Measurements from ENCODE around the gene CERS4.
A peak's percentile ranks its signal among the peaks of the same experiment; 100 is the strongest.
"Not testable (repeated sequence)": the region's sequence is repeated elsewhere in the genome, so short reads cannot be mapped to it uniquely, and the experiment has no call there.

The CERS4 gene

DNA sequence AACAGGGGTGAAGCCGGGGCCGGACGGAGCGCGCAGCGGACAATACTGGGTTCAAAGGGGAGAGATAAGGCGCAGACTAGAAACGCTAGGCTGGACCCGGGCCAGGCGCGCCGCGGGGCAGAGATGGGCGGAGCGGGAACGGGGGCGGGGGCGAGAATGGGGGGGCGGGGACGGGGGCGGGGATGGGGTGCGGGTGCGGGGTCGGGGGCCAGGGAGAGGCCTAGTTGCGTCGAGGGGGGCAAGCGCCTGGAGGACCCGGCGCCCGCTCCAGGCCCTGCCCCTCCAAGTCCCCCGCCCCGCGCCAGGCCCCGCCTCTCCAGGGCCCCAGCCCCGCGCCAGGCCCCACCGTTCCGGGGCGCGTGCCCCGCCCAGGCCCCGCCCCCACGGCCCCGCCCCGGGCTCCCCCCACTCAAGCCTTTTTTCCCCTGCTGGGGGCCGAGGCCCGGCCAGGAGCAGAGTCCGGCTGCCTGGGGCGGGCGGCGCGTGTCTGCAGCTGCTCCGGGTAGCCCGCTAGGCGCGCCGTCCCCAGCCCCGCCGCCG lies at the start of gene CERS4:
TSS of gene CERS4 (plus strand) at position 449 of the 540 bp plus-strand sequence. CDS start 41,707 bp downstream, outside the sequence.
- peak; percentile 37 for DNase-seq (ENCODE audit: low spot score)

- no peak for DNase-seq (ENCODE audit: low spot score)
These were observed 48.0 kb upstream of the CERS4 start for GRCh38 chr19:8161135-8161646.

DNA sequence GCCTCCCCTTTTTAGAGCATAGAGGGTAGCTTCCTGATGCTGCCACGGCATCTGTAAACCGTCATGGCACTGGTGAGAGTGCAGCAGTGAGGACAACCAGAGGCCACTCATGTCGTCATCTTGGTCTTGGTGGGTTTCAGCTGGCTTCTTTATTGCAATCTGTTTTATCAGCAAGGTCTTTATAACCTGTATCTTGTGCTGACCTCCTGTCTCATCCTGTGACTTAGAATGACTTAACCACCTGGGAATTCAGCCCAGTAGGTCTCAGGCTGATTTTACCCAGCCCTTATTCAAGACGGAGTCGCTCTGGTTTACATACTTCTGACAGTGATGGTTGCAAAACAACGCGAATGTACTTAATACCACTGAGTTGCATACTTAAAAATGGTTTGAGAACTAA lies 45.4 kb upstream of the CERS4 start:
- DNase-seq (ENCODE audit: low spot score): no peak

DNA sequence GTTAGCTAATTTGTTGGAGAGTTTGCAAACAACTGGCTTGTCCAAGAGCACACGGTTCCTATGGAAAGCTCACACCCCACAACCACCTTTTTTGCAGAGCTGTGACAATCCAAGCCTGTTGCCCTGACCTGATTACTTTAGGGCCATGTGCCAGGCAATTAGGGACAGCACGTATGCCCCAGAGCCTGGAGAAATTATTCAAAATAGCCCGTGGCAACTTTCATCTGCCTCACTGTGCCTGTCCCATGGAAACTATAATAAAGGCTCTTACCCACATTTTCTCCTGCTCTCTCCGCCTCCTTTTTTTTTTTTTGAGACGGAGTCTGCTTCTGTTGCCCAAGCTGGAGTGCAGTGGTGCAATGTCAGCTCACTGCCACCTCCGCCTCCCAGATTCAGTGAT lies 41.2 kb upstream of the CERS4 start:
- DNase-seq (ENCODE audit: low spot score): no peak

- no peak for DNase-seq (ENCODE audit: low spot score)
These were observed 40.6 kb upstream of the CERS4 start for GRCh38 chr19:8168537-8168936.

- no peak for DNase-seq (ENCODE audit: low spot score)
These were observed 34.5 kb upstream of the CERS4 start for GRCh38 chr19:8174706-8175105.

DNA sequence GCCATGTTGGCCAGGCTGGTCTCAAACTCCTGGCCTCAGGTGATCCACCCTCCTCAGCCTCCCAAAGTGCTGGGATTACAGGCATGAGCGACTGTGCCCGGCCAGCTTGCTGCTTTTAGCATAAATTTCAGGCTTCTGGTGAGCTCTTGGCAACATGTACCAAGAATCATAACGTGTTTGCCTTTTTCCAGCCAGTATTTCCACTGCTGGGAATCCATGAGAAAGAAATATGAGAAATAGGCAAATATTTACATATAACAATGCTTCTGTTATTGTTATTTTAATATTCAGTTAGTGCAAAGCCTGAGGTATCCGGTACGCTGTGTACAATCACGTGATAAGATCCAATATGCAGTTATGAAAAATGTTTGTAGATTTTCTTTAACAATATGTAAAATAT lies 29.2 kb upstream of the CERS4 start:
- DNase-seq (ENCODE audit: low spot score): no peak

DNA sequence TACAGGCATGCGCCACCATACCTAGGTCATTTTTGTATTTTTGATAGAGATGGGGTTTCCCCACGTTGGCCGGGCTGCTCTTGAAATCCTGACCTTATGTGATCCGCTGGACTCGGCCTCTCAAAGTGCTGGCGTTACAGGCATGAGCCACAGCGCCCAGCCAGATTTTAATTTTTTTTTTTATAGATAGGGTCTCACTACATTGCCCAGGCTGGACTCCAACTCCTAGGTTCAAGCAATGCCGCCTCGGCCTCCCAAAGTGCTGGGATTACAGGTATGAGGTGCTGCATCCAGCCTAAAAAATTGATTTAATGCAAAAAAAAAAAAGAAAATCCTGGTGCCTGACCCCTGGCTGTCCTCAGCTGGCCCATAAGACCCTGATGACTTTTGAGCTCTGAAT lies 24.9 kb upstream of the CERS4 start:
- no peak for DNase-seq (ENCODE audit: low spot score)

GRCh38 chr19:8185343-8186068 lies 23.7 kb upstream of the CERS4 start:
- DNase-seq (ENCODE audit: low spot score): no peak

DNA sequence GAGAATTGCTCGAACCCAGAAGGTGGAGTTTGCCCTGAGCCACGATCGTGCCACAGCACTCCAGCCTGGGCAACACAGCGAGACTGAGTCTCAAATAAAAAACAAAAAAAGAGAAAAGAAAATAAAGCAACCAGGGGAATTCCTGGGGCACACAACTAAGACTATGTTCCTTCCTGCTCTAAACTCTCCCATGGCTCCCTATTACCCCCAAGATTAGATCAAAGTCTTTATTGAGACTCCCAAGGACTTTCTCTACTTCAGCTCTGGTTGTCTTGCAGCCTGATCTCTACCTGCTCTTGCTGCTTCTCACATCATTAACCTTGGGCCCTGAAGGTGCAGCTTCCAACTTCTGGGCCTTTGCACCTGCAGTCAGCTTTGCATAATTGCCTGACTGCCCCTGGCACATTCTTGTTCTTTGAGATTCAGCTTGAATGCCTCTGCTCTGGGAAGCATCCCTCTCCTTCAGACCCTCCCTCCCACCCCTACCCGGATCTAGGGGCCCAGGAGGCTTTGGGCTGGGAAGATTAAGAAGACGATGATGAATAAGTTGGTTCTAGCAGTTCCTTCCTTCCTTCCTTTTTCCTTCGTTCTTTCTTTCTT lies 16.8 kb upstream of the CERS4 start:
- no peak for DNase-seq (ENCODE audit: low spot score)

GRCh38 chr19:8194528-8195267 lies 14.5 kb upstream of the CERS4 start:
- DNase-seq (ENCODE audit: low spot score): no peak

DNA sequence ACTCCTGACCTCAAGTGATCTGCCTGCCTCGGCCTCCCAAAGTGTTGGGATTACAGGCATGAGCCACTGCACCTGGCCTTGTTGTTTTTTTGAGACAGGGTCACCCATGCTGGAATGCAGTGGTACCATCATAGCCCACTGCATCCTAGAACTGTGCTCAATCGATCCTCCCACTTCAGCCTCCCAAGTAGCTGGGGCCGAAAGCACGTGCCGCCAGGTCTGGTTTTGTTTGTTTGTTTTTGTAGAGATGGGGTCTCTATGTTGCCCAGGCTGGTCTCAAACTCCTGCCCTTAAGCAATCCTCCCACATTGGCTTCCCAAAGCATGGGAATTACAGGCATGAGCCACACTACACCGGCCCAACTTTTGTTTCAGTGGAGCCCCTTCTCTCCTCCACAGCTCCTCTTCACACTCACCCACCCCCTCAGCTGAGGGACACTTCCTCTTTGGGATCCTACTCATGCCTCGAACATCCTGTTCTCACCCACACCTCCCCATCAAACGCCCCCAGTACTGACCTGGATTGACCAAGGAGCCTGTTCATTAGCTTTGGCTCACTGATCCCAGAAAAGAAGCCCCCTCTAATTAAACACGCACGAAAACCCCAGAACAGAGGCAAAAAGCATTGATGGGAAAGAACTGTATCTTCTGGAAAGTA lies 12.8 kb upstream of the CERS4 start:
- no peak for DNase-seq (ENCODE audit: low spot score)

DNA sequence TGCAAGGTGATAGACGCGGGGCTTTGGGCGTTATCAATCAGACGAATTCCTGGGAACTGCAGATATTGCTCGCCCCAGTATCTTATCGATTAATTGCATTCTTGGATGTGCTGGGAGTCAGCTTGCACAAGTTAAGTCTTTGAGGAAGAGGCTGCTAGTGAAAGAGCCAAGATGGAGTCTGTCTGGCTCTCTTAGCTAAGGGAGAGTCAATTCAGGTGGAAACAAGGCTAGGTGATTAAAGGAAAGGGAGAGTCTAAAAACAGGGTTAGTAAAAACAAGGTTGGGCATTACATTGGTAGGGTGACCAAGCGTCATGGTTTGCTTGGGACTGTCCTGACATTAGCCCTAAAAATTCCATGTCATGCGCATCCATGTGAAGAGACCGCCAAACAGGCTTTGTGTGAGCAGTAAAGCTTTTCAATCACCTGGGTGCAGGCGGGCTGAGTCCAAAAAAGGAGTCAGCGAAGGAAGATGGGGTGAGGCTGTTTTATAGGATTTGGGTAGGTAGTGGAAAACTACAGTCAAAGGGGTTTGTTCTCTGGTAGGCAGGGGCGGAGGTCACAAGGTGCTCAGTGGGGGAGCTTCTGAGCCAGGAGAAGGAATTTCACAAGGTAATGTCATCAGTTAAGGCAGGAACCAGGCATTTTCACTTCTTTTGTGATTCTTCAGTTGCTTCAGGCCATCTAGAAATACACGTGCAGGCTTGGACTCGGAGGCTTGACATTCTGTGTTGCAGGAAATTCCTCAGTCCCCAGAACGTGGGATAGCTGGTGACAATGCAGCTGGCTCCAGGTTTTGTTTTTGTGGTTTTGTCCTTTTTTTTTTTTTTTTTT lies 5.7 kb upstream of the CERS4 start:
- DNase-seq (ENCODE audit: low spot score): not testable (repeated sequence)

- DNase-seq (ENCODE audit: low spot score): no peak
These were observed 4.2 kb upstream of the CERS4 start for GRCh38 chr19:8204961-8205360.

- DNase-seq (ENCODE audit: low spot score): no peak
These were observed 2.8 kb upstream of the CERS4 start for GRCh38 chr19:8206147-8207087.

- not testable (repeated sequence) for DNase-seq (ENCODE audit: low spot score)
These were observed 1.8 kb upstream of the CERS4 start for GRCh38 chr19:8207326-8207725.

GRCh38 chr19:8208119-8208921 lies 850 bp upstream of the CERS4 start:
- no peak for DNase-seq (ENCODE audit: low spot score)

GRCh38 chr19:8209462-8210378 lies 550 bp downstream of the CERS4 start:
- no peak for DNase-seq (ENCODE audit: low spot score)
